WTC11 (cell line): ENCODE measurements around the gene NPLOC4. TPM values are rescaled to one million over a fixed set of nuclear protein-coding genes. Genes with fewer than 3 reads are reported as not detected.

ENCODE experiments used
- ATAC-seq: fragments of 200-7000 bp; cut with Tn5 transposase; 2 replicates; pipeline ENCODE4 v1.10.0; 2021; ENCODE audit warnings: mild to moderate bottlenecking, moderate library complexity
- CTCF ChIA-PET: fragments of 300-600 bp; sonication (Branson Sonifier 250); formaldehyde crosslinking; loops from one replicate; lab custom pipeline; 2021; ENCODE audit warnings: antibody characterized with exemption; lab: Charles Lee
- POLR2A ChIA-PET: fragments of 350-600 bp; sonication (Branson Sonifier 250); formaldehyde crosslinking; loops from one replicate; lab custom pipeline; 2021; ENCODE audit warnings: antibody characterized with exemption; lab: Charles Lee
- DNase-seq: peaks from one replicate; pipeline ENCODE4 v3.0.0; 2021; ENCODE audit warnings: low spot score
- H3K27ac Mint-ChIP-seq: 2 replicates; pipeline ENCODE4 v1.8.0; 2021; ENCODE audit warnings: mixed read lengths
- H3K27me3 Mint-ChIP-seq: 2 replicates; pipeline ENCODE4 v1.8.0; 2021; ENCODE audit warnings: low read depth, mild to moderate bottlenecking, moderate library complexity, mixed read lengths
- H3K36me3 Mint-ChIP-seq: 2 replicates; pipeline ENCODE4 v1.8.0; 2021; ENCODE audit warnings: mixed read lengths
- H3K4me1 Mint-ChIP-seq: 2 replicates; pipeline ENCODE4 v1.8.0; 2022; ENCODE audit warnings: mixed read lengths
- H3K4me3 Mint-ChIP-seq: 2 replicates; pipeline ENCODE4 v1.8.0; 2021; ENCODE audit warnings: mild to moderate bottlenecking, moderate library complexity, mixed read lengths
- H3K9me3 Mint-ChIP-seq: 2 replicates; pipeline ENCODE4 v1.8.0; 2021; ENCODE audit warnings: mixed read lengths
- ATF3 ChIP-seq: sonication (generic); formaldehyde crosslinking; conservative IDR thresholded peaks from 2 replicates; pipeline ENCODE4 v1.8.1; 2022; ENCODE audit warnings: mild to moderate bottlenecking, missing genetic modification reagents
- E2F4 ChIP-seq: sonication (generic); formaldehyde crosslinking; IDR thresholded peaks from 2 replicates; pipeline ENCODE4 v1.8.1; 2022; ENCODE audit warnings: low read depth, mild to moderate bottlenecking, moderate library complexity, missing genetic modification reagents, borderline replicate concordance
- JUN ChIP-seq: sonication (generic); formaldehyde crosslinking; IDR thresholded peaks from 2 replicates; pipeline ENCODE4 v1.8.0; 2023; ENCODE audit warnings: mild to moderate bottlenecking, missing genetic modification reagents
- OVOL2 ChIP-seq: fragments of 250-450 bp; sonication (Bioruptor Pico); IDR thresholded peaks from 2 replicates; pipeline ENCODE4 v1.9.0; 2021; ENCODE audit warnings: mild to moderate bottlenecking, borderline replicate concordance
- SMAD4 ChIP-seq: sonication (generic); formaldehyde crosslinking; IDR thresholded peaks from 2 replicates; pipeline ENCODE4 v1.8.0; 2022; ENCODE audit warnings: mild to moderate bottlenecking, missing genetic modification reagents
- TEAD1 ChIP-seq: sonication (generic); formaldehyde crosslinking; IDR thresholded peaks from 2 replicates; pipeline ENCODE4 v1.8.0; 2022; ENCODE audit warnings: mild to moderate bottlenecking, missing genetic modification reagents
- TP53 ChIP-seq: sonication (generic); formaldehyde crosslinking; IDR thresholded peaks from 2 replicates; pipeline ENCODE4 v1.8.1; 2023; ENCODE audit warnings: mild to moderate bottlenecking, missing genetic modification reagents
- ZBTB43 ChIP-seq: sonication (generic); formaldehyde crosslinking; IDR thresholded peaks from 2 replicates; pipeline ENCODE4 v1.8.1; 2023; ENCODE audit warnings: mild to moderate bottlenecking, missing genetic modification reagents
- ZNF263 ChIP-seq: sonication (generic); formaldehyde crosslinking; IDR thresholded peaks from 2 replicates; pipeline ENCODE4 v1.8.1; 2022; ENCODE audit warnings: low read depth, mild to moderate bottlenecking, moderate library complexity, missing genetic modification reagents
- ZNF671 ChIP-seq: fragments of 250-450 bp; sonication (Bioruptor Pico); IDR thresholded peaks from 2 replicates; pipeline ENCODE4 v1.8.0; 2021; ENCODE audit warnings: mild to moderate bottlenecking
- total RNA-seq: library from RNA; stranded (reverse); gene quantifications from 3 replicates; pipeline ENCODE4 v1.2.3, GENCODE V29; 2021
- TF ChIP-seq, protein P1 (sequence below): sonication (generic); formaldehyde crosslinking; IDR thresholded peaks from 2 replicates; pipeline ENCODE4 v1.8.1; 2023; ENCODE audit warnings: mild to moderate bottlenecking, moderate library complexity, missing genetic modification reagents
- TF ChIP-seq, protein P2 (sequence below): sonication (generic); formaldehyde crosslinking; IDR thresholded peaks from 2 replicates; pipeline ENCODE4 v1.8.0; 2022; ENCODE audit warnings: mild to moderate bottlenecking, missing genetic modification reagents
- TF ChIP-seq, protein P3 (sequence below): fragments of 250-450 bp; sonication (Bioruptor Pico); IDR thresholded peaks from 2 replicates; pipeline ENCODE4 v1.8.0; 2021; ENCODE audit warnings: mild to moderate bottlenecking

NPLOC4 gene
- total RNA-seq, 1 experiment from 2014 or later = 83.5 TPM

GRCh38 chr17:81646869-81647600 lies 10.1 kb upstream of the NPLOC4 start:
- peaks cover 42% of the 10 kb centered on the region for H3K27me3 Mint-ChIP-seq
- TF ChIP-seq OVOL2 (CRISPR knock-in tag) (no peak), ZBTB43 (CRISPR knock-in tag) (no peak), ATF3 (CRISPR knock-in tag) (no peak), SMAD4 (CRISPR knock-in tag) (no peak), JUN (CRISPR knock-in tag) (no peak), ZNF263 (no peak), ZNF671 (CRISPR knock-in tag) (no peak), TEAD1 (CRISPR knock-in tag) (no peak), TP53 (CRISPR knock-in tag) (no peak)
- TF ChIP-seq, protein P1, sequence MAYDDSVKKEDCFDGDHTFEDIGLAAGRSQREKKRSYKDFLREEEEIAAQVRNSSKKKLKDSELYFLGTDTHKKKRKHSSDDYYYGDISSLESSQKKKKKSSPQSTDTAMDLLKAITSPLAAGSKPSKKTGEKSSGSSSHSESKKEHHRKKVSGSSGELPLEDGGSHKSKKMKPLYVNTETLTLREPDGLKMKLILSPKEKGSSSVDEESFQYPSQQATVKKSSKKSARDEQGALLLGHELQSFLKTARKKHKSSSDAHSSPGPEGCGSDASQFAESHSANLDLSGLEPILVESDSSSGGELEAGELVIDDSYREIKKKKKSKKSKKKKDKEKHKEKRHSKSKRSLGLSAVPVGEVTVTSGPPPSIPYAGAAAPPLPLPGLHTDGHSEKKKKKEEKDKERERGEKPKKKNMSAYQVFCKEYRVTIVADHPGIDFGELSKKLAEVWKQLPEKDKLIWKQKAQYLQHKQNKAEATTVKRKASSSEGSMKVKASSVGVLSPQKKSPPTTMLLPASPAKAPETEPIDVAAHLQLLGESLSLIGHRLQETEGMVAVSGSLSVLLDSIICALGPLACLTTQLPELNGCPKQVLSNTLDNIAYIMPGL (CRISPR knock-in tag) = no peak
- TF ChIP-seq, protein P2, sequence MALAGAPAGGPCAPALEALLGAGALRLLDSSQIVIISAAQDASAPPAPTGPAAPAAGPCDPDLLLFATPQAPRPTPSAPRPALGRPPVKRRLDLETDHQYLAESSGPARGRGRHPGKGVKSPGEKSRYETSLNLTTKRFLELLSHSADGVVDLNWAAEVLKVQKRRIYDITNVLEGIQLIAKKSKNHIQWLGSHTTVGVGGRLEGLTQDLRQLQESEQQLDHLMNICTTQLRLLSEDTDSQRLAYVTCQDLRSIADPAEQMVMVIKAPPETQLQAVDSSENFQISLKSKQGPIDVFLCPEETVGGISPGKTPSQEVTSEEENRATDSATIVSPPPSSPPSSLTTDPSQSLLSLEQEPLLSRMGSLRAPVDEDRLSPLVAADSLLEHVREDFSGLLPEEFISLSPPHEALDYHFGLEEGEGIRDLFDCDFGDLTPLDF (CRISPR knock-in tag) = no peak
- TF ChIP-seq, protein P3, sequence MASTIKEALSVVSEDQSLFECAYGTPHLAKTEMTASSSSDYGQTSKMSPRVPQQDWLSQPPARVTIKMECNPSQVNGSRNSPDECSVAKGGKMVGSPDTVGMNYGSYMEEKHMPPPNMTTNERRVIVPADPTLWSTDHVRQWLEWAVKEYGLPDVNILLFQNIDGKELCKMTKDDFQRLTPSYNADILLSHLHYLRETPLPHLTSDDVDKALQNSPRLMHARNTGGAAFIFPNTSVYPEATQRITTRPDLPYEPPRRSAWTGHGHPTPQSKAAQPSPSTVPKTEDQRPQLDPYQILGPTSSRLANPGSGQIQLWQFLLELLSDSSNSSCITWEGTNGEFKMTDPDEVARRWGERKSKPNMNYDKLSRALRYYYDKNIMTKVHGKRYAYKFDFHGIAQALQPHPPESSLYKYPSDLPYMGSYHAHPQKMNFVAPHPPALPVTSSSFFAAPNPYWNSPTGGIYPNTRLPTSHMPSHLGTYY = no peak
- POLR2A ChIA-PET = interaction anchor here (0.7 to 1.4 kb wide), 2 partner anchors 10 to 388 kb away, joined by 4 to 6 read pairs; partner anchors contain the start of genes NPLOC4 and TSPAN10

GRCh38 chr17:81644976-81645952 lies 8.4 kb upstream of the NPLOC4 start:
- ATAC-seq (no peak), DNase-seq (no peak)
- CTCF ChIA-PET = no interaction called here
- H3K27ac Mint-ChIP-seq = no peak overlapping the region
- H3K36me3 Mint-ChIP-seq = no peaks in the 10 kb centered on the region
- H3K4me3 Mint-ChIP-seq = no peak overlapping the region
- H3K4me1 Mint-ChIP-seq = peaks cover 12% of the 10 kb centered on the region
- no peak for TF ChIP-seq E2F4 (CRISPR knock-in tag)
- POLR2A ChIA-PET = no interaction called here
- peaks cover 37% of the 10 kb centered on the region for H3K27me3 Mint-ChIP-seq
- H3K9me3 Mint-ChIP-seq = no peaks in the 10 kb centered on the region

More at GRCh38 chr17:81646869-81647600, 10.1 kb upstream of the NPLOC4 start:
- Mint-ChIP-seq H3K9me3 (no peaks in the 10 kb centered on the region), H3K27ac (no peak overlapping the region), H3K36me3 (no peaks in the 10 kb centered on the region), H3K4me3 (peak overlapping the region; percentile 55), H3K4me1 (peaks cover 16% of the 10 kb centered on the region)
- CTCF ChIA-PET = interaction anchor here (1.4 to 2.0 kb wide), 2 partner anchors 21 to 64 kb away, joined by 3 to 5 read pairs; no protein-coding TSS in a partner anchor
- no peak for DNase-seq
- peak; percentile 14 for ATAC-seq
